H1 (cell line): Measurements from ENCODE around the gene HYCC1. TPM values are rescaled to one million over a fixed set of nuclear protein-coding genes. Genes with fewer than 3 reads are reported as not detected.

Experiments
- CTCF ChIA-PET: fragments of 300-600 bp; sonication (Branson Sonifier 250); formaldehyde crosslinking; loops from one replicate; lab custom pipeline; 2021; ENCODE audit not compliant: partially characterized antibody; lab: Charles Lee
- POLR2A ChIA-PET: fragments of 300-600 bp; sonication (Branson Sonifier 250); formaldehyde crosslinking; loops from one replicate; lab custom pipeline; 2021; ENCODE audit warnings: inconsistent platforms; ENCODE audit not compliant: partially characterized antibody; lab: Charles Lee
- DNase-seq, 2 experiments: peaks; one replicate each; pipeline versions ENCODE4 v3.0.0 to v3.0.0-alpha.2; 2010 to 2022; ENCODE audit warnings: low spot score in 2 of 2, low read depth in 1 of 2, mixed read lengths in 1 of 2
- FAIRE-seq: peaks from 2 replicates; lab custom pipeline; 2011; peaks lifted over from hg19 to GRCh38; lab: Jason Lieb, UNC
- H2AFZ ChIP-seq: 2 replicates; pipeline ENCODE4 v1.8.1; 2012; ENCODE audit warnings: low read length, inconsistent platforms
- H2AK5ac ChIP-seq: 2 replicates; pipeline ENCODE4 v1.6.1; 2013; ENCODE audit warnings: low read depth, low read length
- H2BK120ac ChIP-seq: replicated peaks from 2 replicates; pipeline ENCODE3; 2013; ENCODE audit warnings: low read depth, low read length, inconsistent platforms
- H2BK12ac ChIP-seq: 2 replicates; pipeline ENCODE4 v1.6.1; 2013; ENCODE audit warnings: low read depth, low read length
- H2BK15ac ChIP-seq: 2 replicates; pipeline ENCODE4 v1.6.1; 2013; ENCODE audit warnings: low read length
- H2BK20ac ChIP-seq: 2 replicates; pipeline ENCODE4 v1.6.1; 2013; ENCODE audit warnings: low read length
- H2BK5ac ChIP-seq: 2 replicates; pipeline ENCODE4 v1.6.1; 2013; ENCODE audit warnings: low read depth, low read length
- H3K14ac ChIP-seq: 2 replicates; pipeline ENCODE4 v1.6.1; 2013; ENCODE audit warnings: inconsistent platforms; ENCODE audit not compliant: insufficient read length
- H3K18ac ChIP-seq: 2 replicates; pipeline ENCODE4 v1.6.1; 2013; ENCODE audit warnings: low read length; ENCODE audit errors: extremely low read depth
- H3K23ac ChIP-seq: 2 replicates; pipeline ENCODE4 v1.6.1; 2013; ENCODE audit warnings: inconsistent platforms; ENCODE audit not compliant: insufficient read length
- H3K23me2 ChIP-seq: 2 replicates; pipeline ENCODE4 v1.6.1; 2013; ENCODE audit warnings: low read depth, low read length
- H3K27ac ChIP-seq: 2 replicates; pipeline ENCODE4 v1.6.1; 2011; ENCODE audit warnings: low read depth, low read length, inconsistent platforms
- H3K27me3 ChIP-seq, 4 experiments: replicated peaks in 1 of 4; 1 replicate in 1 of 4; 2 replicates in 3 of 4; pipeline versions ENCODE4 v1.6.1 to v1.8.1; 2011 to 2013; ENCODE audit warnings: low read length in 3 of 4, mild to moderate bottlenecking in 3 of 4, inconsistent platforms in 2 of 4, mixed read lengths in 2 of 4, moderate library complexity in 1 of 4; ENCODE audit not compliant: control insufficient read depth in 3 of 4, insufficient read depth in 3 of 4; ENCODE audit errors: extremely low read depth in 1 of 4
- H3K36me3 ChIP-seq, 4 experiments: 2 replicates each; pipeline versions ENCODE4 v1.6.1 to v1.8.1; 2011 to 2013; ENCODE audit warnings: mild to moderate bottlenecking in 4 of 4, low read length in 3 of 4, moderate library complexity in 2 of 4, control low read depth in 1 of 4, inconsistent platforms in 1 of 4; ENCODE audit not compliant: insufficient read depth in 4 of 4, control insufficient read depth in 2 of 4
- H3K4ac ChIP-seq: replicated peaks from 2 replicates; pipeline ENCODE3; 2013; ENCODE audit warnings: low read length, low read depth, mixed read lengths, inconsistent platforms; ENCODE audit not compliant: insufficient read length
- H3K4me1 ChIP-seq, 4 experiments: replicated peaks in 1 of 4; 1 replicate in 1 of 4; 2 replicates in 3 of 4; pipeline versions ENCODE4 v1.6.1 to v1.8.1; 2011 to 2013; ENCODE audit warnings: low read length in 3 of 4, inconsistent platforms in 2 of 4, mixed read lengths in 1 of 4; ENCODE audit not compliant: insufficient read depth in 4 of 4, control insufficient read depth in 3 of 4
- H3K4me2 ChIP-seq, 2 experiments: 2 replicates each; pipeline versions ENCODE4 v1.6.1 to v1.8.1; 2011 to 2013; ENCODE audit warnings: low read depth in 2 of 2, low read length in 2 of 2, control low read depth in 1 of 2, inconsistent platforms in 1 of 2, mild to moderate bottlenecking in 1 of 2; ENCODE audit not compliant: insufficient read depth in 1 of 2
- H3K4me3 ChIP-seq, 4 experiments: fragments of 200-600, 300-600 bp in 1 of 4; sonication (generic), shearing (Covaris generic), sonication (Bioruptor Twin) in 1 of 4; 2 replicates each; pipeline versions ENCODE4 v1.5.1 to v1.8.1; 2011 to 2016; ENCODE audit warnings: low read length in 4 of 4, low read depth in 3 of 4, control low read depth in 2 of 4, inconsistent platforms in 2 of 4, mild to moderate bottlenecking in 2 of 4, mixed read lengths in 1 of 4, moderate library complexity in 1 of 4; ENCODE audit not compliant: insufficient read depth in 2 of 4; ENCODE audit errors: extremely low read depth in 1 of 4
- H3K56ac ChIP-seq: replicated peaks from 2 replicates; pipeline ENCODE3; 2013; ENCODE audit warnings: low read depth, mild to moderate bottlenecking, mixed read lengths, low read length, inconsistent platforms; ENCODE audit not compliant: insufficient read length
- H3K79me1 ChIP-seq: 2 replicates; pipeline ENCODE4 v1.6.1; 2013; ENCODE audit warnings: low read depth, low read length, control low read depth
- H3K79me2 ChIP-seq, 2 experiments: 2 replicates each; pipeline versions ENCODE4 v1.6.1 to v1.8.1; 2012 to 2013; ENCODE audit warnings: low read length in 2 of 2, mild to moderate bottlenecking in 2 of 2, inconsistent platforms in 1 of 2; ENCODE audit not compliant: insufficient read depth in 2 of 2, control insufficient read depth in 1 of 2
- H3K9ac ChIP-seq, 4 experiments: replicated peaks in 1 of 4; 1 replicate in 1 of 4; 2 replicates in 3 of 4; pipeline versions ENCODE4 v1.6.1 to v1.8.1; 2011 to 2013; ENCODE audit warnings: low read depth in 3 of 4, low read length in 3 of 4, control low read depth in 2 of 4, mild to moderate bottlenecking in 2 of 4, moderate library complexity in 2 of 4, inconsistent platforms in 1 of 4; ENCODE audit errors: extremely low read depth in 1 of 4
- H3K9me3 ChIP-seq, 2 experiments: 2 replicates each; pipeline versions ENCODE4 v1.6.1 to v1.8.1; 2012 to 2013; ENCODE audit warnings: mild to moderate bottlenecking in 2 of 2, moderate library complexity in 2 of 2, control low read depth in 1 of 2, inconsistent platforms in 1 of 2, low read depth in 1 of 2, low read length in 1 of 2, mixed read lengths in 1 of 2; ENCODE audit not compliant: insufficient read depth in 2 of 2
- H4K20me1 ChIP-seq, 2 experiments: replicated peaks in 1 of 2; 2 replicates each; pipeline versions ENCODE3 to v1.8.1; 2011 to 2013; ENCODE audit warnings: inconsistent platforms in 2 of 2, low read length in 2 of 2, mild to moderate bottlenecking in 1 of 2; ENCODE audit not compliant: insufficient read depth in 2 of 2, control insufficient read depth in 1 of 2
- H4K5ac ChIP-seq: 2 replicates; pipeline ENCODE4 v1.6.1; 2013; ENCODE audit warnings: low read length, low read depth, mixed read lengths, inconsistent platforms; ENCODE audit not compliant: insufficient read length
- H4K8ac ChIP-seq: 2 replicates; pipeline ENCODE4 v1.8.0; 2013; ENCODE audit warnings: mild to moderate bottlenecking, moderate library complexity, low read length, inconsistent platforms; ENCODE audit not compliant: insufficient read depth; ENCODE audit errors: extremely low read depth
- H4K91ac ChIP-seq: replicated peaks from 2 replicates; pipeline ENCODE3; 2013; ENCODE audit warnings: low read length, mixed read lengths, inconsistent platforms; ENCODE audit not compliant: insufficient read length
- CREB1 ChIP-seq: IDR thresholded peaks from 2 replicates; pipeline ENCODE4 v1.6.1; 2012; ENCODE audit warnings: inconsistent platforms
- SIRT6 ChIP-seq: IDR thresholded peaks from one replicate; pipeline ENCODE4 v1.7.1; 2012; ENCODE audit warnings: low read length, inconsistent platforms
- WGBS, 2 experiments: shearing (Covaris generic) in 1 of 2; methylation state at CpG; one replicate each; pipeline versions ENCODE4 v1.1.6 to v1.1.7; 2013 to 2015; ENCODE audit warnings: low lambda C conversion rate in 2 of 2, mixed read lengths in 2 of 2, inconsistent platforms in 1 of 2, low coverage in 1 of 2, missing lambda C conversion rate in 1 of 2; ENCODE audit not compliant: insufficient replicate concordance in 2 of 2, insufficient coverage in 1 of 2, insufficient read length in 1 of 2; ENCODE audit errors: extremely low coverage in 1 of 2, missing lambda C conversion rate in 1 of 2; 5-methylcytosine and 5-hydroxymethylcytosine counted together
- polyA plus RNA-seq, 7 experiments: library from polyadenylated mRNA; depleted of rRNA in 3 of 7; stranded (reverse) in 5 of 7; unstranded in 2 of 7; fragments of >200 nt in 5 of 7; fragments of 200-250 nt in 2 of 7; gene quantifications; 1 replicate in 5 of 7; 2 replicates in 1 of 7; 4 replicates in 1 of 7; pipeline versions ENCODE4 v1.2.1 to v1.2.3, GENCODE V29; 2011 to 2013; ENCODE audit warnings: missing spikeins in 2 of 7, mixed read lengths in 2 of 7
- total RNA-seq: library from RNA; stranded (reverse); fragmentation: NEBNext Ultra II Directional; extraction: Animal tissue kit (Norgen Biotek cat#: 25700); gene quantifications from 2 replicates; pipeline ENCODE4 v1.2.1, GENCODE V29; 2021

The HYCC1 gene
- total and polyA plus RNA-seq, 2 of the 8 experiments (the other 6 are each of a cell fraction or from before 2014, with no cell fraction given): 20.2 to 142 TPM

- 74% methylated on average over 1 of the region's 1 CpG; no CpG with 5 or more reads in 1 of the 2 experiments for WGBS, 2 experiments
- Histone ChIP-seq H3K23ac (no peak overlapping the region), H2AFZ (no peak overlapping the region), H2BK120ac (no peak overlapping the region), H3K23me2 (no peaks in the 10 kb centered on the region), H3K27me3 (no peaks in the 10 kb centered on the region), H3K18ac (no peak overlapping the region), H4K5ac (no peak overlapping the region), H3K9me3 (no peaks in the 10 kb centered on the region), H3K4ac (no peak overlapping the region), H3K4me2 (no peak overlapping the region), H3K9ac (no peak overlapping the region), H3K4me1 (peaks cover 0 to 16% (median 9%) of the 10 kb centered on the region in 4 experiments; a peak in 4 of 7 replicates), H4K91ac (no peak overlapping the region), H3K79me2 (peaks cover 0 to 46% of the 10 kb centered on the region in 2 experiments; a peak in 3 of 4 replicates), H2BK12ac (no peak overlapping the region), H2AK5ac (no peak overlapping the region), H3K4me3 (no peak overlapping the region), H3K27ac (no peak overlapping the region), H3K79me1 (no peaks in the 10 kb centered on the region), H3K36me3 (no peaks in the 10 kb centered on the region), H3K14ac (no peak overlapping the region), H2BK15ac (no peak overlapping the region), H2BK20ac (no peak overlapping the region), H4K8ac (no peak overlapping the region), H3K56ac (no peak overlapping the region), H4K20me1 (no peaks in the 10 kb centered on the region), H2BK5ac (no peak overlapping the region)
- FAIRE-seq: peak; percentile 19
- ChIA-PET CTCF (no interaction called here), POLR2A (interaction anchor here (3.2 kb wide), 1 partner anchor 22 kb away, joined by 13 read pairs; the partner anchor contains the start of gene HYCC1)
- DNase-seq: no peak
- TF ChIP-seq SIRT6 (no peak), CREB1 (0 out of 2 replicates have a peak, but pooled peaks have one; percentile 32)
Measured at GRCh38 chr7:22990588-22990949, 23.4 kb downstream of the HYCC1 start.
